Measurements from ENCODE around the gene CNRIP1.
"Not testable (repeated sequence)": the region's sequence is repeated elsewhere in the genome, so short reads cannot be mapped to it uniquely, and the experiment has no call there.

Gene CNRIP1, protein sequence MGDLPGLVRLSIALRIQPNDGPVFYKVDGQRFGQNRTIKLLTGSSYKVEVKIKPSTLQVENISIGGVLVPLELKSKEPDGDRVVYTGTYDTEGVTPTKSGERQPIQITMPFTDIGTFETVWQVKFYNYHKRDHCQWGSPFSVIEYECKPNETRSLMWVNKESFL

DNA sequence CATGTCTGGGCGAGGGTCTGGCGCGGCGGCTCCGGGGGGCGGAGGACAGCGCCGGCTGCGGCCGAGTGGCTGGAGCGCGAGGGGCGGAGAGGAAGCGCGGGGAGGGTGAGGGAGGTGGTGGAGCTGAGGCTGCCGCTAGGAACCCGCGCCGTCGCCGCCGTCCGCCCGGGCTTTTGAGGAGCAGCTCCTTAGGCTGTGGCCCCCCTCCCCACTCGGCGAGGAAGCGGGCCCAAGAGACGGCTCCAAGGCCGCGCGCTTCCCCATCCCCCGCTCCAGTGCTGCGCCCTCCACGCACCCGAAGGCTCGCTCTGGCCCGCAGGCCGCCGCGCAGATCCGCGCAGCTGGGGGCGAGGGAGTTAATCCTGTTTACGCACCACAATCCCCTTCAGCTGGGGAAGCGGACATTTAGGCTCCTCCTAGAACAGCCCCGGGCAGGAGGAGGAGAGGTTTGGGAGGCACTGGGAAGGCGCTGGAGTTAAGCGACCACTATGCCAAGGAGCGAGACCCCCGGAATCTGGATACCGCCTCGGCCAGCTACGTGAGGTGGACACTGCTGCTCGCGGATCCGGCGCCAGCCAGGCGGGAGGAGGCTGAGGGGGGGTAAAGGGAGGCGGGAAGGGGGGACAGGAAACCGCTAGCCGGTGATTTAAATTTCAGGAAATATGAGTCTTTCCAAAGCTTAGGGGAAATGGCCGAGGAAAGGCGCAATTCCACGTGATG is at the start of gene CNRIP1:
CNRIP1 (minus strand) TSS at position 552 of the 720 bp plus-strand sequence; CDS start at position 3, 549 bp downstream.
- DNase-seq (ENCODE audit: low read depth in 2 of 3, low spot score in 2 of 3) = no peak

DNA sequence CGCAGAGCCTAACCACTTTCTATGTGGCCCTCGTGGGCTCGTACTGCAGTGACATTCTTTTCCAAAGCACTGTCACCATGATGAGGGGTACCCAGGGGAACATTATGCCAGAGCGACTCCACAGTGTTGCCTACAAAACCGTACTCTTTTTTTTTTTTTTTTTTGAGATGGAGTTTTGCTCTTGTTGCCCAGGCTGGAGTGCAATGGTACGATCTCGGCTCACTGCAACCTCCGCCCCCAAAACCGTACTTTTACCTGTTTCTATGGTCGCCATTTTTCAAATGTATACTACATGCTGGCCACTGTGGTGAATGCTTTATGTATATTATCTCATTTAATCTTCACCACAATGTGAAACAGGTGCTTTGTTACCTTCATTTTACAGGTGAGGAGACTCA is 49.6 kb upstream of the CNRIP1 start:
- DNase-seq (ENCODE audit: low read depth in 2 of 3, low spot score in 2 of 3) = no peak

DNA sequence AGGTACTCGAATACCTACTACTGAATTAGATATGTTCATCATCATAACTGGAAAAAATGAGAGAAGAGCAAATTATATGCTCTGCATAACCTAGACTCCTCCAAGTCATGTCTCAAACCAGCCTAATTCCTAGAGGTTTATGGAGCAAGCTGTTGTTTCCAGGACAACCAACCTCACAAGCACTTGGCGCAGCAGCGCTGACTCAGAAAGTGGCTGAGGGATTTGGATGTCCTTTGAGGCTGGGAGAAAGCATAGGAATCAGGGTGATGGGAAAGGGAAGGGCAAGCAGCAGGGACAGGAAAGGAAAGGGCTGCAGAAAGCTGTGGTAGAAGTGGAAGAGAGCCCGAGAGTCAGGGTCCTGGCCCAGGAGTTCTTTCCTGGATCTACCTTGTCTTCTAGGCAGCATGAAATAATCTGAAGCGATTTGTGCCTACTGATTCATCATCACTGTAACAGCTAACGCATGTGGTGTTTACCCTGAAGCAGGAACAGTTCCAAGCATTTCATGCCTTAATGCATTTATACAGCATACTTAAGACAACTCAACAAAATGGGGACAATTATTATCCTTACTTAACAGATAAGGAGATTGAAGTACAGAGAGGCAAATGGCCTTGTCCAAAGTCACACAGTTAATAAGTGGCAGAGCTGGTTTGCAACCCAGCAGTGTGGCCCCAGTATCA is 49.0 kb upstream of the CNRIP1 start:
- DNase-seq (ENCODE audit: low read depth in 2 of 3, low spot score in 2 of 3) = no peak

DNA sequence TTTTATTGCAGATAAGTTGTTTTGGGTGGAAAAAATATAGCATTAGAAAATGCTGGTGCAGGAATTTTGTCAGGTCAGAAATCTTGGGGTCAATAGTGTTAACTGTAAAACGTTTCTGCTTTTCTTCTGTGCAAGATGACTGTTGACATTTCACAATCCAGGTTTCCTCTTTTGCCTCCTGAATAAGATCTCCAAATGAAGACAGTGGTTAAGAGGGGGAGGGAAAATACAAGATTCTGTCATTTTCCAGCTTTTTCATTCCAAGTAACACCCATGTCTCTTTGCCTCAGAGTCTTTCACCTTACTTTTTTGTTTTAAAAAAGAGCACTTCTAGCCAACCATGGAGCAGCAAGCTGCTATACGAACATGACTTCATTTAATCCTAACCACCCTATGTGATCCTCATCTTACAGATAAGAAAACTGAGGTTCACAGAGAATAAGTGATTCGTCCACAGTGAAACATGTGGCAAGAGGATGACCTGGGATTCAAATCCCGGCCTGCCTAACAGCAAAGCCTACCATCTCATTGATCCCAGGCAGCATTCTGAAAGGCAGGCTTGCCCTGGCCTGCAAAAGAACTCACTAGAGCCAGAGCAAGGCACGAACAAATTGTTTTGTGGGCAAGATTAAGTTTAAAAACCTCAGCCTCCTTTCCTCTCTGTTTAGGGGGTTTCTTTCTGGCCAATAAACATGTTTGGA is 48.4 kb upstream of the CNRIP1 start:
- DNase-seq (ENCODE audit: low read depth in 2 of 3, low spot score in 2 of 3) = no peak

DNA sequence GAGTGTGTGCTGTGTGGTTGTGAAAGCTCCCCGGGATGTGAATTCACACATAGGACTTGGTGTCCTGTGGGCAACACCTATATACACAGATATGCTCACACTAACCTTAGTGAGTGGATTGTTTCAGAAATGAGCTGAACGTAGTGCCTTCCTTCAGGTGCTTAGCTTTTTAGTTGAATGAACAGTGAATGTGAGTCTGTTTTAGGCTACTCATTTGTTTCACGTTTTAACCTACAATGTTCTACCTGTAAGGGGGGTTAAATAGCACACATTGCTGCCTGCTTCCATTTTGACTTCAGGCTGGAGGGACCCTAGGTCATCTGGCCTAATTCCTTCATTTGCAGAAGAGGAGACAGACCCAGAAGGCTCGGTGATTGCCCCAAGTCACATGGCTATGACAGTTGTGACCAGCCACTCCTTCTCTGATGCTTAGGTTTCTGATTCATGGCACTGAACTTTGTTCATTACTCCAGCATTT is 46.4 kb upstream of the CNRIP1 start:
- no peak for DNase-seq (ENCODE audit: low read depth in 2 of 3, low spot score in 2 of 3)

DNA sequence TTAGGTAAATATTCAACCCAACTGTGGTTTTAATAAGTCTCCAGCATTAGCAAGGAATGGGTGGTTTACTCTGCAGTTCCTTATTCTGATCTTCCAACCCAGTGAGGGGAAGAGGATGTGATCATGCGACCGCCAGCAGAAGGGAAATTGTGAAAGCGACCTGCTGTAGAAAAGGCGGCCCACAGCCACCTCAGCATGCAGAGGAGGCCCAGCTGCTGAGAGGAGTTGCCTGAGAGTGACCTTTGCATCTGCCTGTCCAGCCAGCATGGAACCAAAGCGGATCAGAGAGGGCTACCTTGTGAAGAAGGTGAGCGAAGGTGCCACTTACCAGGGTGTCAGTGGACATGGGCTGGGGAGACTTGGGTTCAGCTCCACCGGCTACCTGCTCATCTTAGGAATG is 45.3 kb upstream of the CNRIP1 start, which contains the start of gene PLEK:
PLEK (plus strand) TSS at position 196 of the 400 bp plus-strand sequence; CDS start at position 266, 70 bp downstream.
- DNase-seq (ENCODE audit: low read depth in 2 of 3, low spot score in 2 of 3) = no peak

DNA sequence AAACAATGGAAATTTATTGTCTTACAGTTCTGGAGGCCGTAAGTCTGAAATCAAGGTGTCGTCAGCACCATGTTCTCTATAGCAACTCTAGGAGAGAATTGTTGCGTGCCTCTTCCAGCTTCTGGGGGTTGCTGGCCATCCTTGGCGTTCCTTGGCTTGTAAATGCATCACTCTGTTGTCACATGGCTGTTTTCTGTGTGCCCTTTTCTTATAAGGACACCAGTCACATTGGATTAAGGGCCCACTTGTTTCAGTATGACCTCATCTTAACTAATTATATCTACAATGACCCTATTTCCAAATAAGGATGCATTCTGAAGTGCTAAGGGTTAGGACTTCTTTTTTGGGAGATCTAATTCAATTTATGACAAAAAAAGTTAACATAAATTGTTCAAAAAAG is 44.0 kb upstream of the CNRIP1 start:
- no peak for DNase-seq (ENCODE audit: low read depth in 2 of 3, low spot score in 2 of 3)

DNA sequence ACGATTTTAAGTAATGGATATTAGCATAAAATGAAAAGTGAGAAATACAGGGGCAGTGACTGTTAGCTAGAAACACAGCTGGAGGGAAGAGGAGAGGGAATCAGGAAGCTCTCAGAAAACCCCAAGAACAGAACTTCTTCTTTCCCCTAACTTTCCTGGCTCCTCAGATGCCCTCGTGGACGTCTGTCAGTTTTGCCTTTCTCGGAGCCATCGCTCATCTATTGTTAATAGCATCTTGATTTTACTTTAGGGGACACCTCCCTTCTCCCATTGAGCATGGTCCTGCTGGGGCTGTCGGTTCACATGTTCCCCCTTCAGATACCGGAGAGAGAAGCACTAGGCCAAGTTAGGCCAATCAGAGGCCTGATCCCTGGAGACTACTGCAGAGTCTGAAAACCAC is 43.0 kb upstream of the CNRIP1 start:
- no peak for DNase-seq (ENCODE audit: low read depth in 2 of 3, low spot score in 2 of 3)

DNA sequence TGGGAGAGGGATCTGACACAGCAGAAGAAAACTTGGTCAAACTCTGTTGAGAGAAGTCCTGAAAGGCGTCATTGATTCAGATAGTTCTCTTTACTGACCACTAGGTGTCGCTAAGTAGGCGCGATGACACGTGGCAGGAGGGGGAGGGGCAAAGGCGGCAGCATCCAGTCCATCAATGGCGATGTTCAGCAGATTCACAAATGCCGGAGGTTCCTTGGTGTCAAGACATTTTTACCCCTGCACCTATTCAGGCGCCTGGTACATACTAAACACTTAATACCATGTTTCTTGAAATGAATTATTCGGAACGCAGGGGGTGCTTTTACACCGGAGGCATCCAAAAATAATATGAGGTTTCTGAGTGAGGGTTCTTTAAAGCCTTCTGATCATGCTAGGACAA is 42.3 kb upstream of the CNRIP1 start:
- peak; percentile 57 to 61 (median 60) for DNase-seq (ENCODE audit: low read depth in 2 of 3, low spot score in 2 of 3)

DNA sequence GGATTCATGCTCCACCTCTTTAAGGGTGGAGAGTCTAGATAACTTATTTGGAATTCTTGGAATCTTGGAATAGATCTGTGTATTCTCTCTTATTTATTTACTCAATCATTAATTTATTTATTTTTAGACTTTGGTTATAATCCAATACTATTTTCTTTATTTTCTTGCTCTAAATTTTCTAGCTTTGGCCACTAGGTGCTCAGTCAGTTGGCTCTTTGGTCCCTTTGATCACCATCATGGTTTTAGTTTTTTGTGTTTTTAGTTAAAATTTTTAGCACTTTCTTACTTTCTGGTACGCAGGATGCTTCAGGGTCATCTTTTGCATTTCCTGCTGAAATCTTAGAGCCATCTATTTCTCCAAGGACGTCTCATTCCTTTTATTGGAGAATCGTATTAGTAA is 40.1 kb upstream of the CNRIP1 start:
- DNase-seq (ENCODE audit: low read depth in 2 of 3, low spot score in 2 of 3) = no peak

DNA sequence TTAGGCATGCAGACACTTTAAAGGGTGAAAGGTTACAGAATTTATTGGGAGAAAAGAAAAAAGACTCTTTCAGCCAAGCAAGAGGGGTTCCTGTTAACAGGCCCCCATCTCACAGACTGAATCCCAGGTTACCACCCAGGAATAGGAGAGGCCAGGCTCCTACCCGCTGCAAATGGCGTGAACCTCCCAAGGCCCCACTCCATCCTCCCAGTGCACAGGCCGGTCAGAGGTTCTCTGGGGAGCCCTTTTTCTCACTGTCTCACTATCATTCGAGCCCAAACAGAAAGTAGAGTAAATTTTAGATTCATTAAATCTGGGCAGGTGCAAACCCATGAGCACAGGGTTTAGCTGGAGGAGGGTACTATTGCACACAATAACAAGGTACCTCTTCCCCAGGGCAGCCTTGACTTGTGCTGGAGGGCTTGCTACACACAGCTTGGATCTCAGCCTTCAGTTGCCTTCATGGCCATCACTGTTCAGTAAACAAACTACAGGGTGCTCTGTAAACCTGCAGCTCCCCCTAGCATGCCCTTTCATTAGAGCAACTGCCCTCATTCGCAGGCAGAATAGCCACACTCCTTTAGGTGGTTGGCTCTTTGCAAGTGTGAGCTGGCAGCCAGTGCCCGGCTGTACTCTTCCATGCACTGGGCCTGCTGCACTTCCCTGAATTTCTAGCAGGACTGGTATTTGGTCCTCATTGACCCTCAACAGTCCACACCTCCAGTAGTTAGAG is 38.0 kb upstream of the CNRIP1 start:
- no peak for DNase-seq (ENCODE audit: low read depth in 2 of 3, low spot score in 2 of 3)

DNA sequence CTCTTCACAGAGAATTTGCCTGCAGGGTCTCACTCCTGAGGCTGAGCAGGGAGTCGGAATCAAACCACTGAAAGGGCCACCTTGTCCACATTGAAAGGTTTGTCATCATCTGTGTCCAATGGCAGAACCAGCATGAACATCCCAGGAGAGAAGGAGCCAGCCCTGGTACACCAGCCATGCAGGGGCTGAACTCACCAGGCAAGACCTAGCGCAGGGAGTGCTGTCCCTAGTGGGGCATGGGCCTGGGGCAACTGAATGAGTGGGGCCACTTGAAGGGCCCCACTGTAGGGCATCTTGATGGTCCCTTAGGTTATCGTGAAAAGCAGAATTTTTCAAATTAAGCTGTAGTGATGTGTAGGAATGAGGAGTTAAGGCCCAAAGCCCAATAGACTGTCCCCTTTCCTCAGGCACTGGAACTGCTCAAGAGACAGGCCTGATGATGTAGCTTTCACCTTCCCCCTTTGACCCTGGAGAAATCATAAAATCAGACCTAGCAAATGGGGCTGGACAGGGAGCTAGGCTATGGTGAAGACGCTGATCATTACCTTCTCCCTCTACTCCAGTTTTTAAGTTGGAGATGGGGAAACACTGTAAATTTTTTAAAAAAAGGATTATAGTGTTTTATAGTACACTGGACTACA is 37.0 kb upstream of the CNRIP1 start:
- no peak for DNase-seq (ENCODE audit: low read depth in 2 of 3, low spot score in 2 of 3)

DNA sequence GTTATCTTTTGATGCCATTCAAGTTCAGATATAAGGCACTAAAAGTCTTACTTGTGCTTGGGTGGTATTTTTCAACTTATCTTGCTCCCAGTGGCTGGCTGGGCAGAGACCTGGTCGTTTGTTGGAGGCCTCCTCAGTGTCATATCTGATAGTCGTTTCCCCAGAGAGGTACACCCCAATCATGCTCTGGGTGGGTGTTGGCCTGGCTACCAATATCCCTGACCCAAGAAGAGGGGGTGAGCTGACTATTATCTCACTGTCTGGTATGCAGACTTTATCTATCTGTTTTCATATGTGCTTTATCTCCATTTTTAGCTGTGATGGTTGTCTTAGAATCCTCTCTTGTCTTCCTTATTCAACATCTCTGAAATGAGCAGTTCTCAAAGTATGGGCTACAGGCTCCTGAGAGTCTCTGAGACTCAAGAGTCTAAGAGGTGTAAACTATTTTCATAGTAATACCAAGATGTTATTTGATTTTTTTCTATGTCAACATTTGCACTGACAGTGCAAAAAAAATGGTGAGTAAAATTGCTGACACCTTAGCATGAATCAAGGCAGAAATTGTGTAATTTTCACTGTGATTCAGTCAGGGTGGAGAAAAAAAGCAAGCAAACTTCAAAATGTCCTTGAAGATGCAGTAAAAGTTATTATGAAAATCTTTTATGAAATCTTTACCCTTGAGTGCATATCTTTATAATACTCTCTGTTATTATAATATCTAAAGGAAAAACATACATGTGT is 33.1 kb upstream of the CNRIP1 start:
- DNase-seq (ENCODE audit: low read depth in 2 of 3, low spot score in 2 of 3) = no peak

DNA sequence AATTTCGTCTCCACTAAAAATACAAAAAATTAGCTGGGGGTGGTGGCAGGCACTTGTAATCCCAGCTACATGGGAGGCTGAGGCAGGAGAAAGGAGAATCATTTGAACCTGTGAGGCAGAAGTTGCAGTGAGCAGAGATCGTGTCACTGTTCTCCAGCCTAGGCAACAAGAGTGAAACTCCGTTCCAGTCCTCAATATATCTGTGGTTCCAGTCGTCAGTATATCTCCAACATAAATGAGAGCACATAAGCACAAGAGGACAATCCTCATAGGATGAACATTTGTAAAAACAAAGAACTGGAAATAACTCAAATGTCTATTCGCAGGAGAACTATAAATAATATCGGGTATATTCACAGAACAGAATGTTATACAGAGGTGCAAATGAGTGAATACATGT is 32.2 kb upstream of the CNRIP1 start:
- no peak for DNase-seq (ENCODE audit: low read depth in 2 of 3, low spot score in 2 of 3)

DNA sequence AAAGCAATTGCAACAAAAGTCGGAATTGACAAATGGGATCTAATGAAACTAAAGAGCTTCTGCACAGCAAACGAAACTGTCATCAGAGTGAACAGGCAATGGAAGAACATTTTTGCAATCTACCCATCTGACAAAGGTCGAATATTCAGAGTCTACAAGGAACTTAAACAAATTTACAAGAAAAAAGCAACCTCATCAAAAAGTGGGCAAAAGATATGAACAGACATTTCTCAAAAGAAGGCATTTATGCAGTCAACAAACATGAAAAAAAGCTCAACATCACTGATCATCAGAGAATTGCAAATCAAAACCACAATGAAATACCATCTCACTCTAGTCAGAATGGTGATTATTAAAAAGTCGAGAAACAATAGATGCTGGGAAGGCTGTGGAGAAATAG is 29.3 kb upstream of the CNRIP1 start:
- DNase-seq (ENCODE audit: low read depth in 2 of 3, low spot score in 2 of 3) = not testable (repeated sequence)

DNA sequence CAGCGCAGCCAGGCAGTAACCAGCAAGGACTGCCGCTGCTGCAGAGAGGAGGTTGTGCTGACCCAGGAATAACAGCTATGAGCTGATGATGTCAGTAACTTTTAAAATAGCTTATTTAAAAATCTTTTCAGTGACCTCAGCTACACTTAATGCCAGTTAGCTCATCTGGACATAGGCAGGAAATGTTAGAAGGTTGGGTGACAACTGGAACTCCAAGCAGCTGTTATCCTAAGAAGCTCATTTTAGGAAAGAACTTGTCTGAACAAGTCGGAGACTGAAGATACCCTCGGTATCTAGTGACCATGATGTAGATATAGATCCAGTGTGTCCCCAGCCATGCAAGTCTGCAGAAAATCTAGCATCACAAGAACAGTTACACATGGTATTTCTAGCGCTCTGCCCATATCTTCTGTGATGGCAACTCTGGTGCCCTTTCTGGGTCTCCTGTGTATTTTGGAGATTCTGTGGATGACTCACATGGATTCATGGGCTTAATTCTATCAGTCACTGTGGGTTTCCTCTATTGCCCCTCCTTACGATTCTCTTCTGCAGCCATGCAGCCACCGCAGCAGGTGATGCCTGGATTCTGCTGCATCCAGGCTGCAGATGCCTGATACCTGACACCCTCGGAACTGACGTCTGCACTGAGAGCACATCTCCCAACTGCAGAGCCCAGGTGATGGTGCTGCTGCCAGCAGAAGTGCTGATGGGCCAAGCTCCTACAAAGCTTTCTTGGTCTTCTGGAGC is 25.6 kb upstream of the CNRIP1 start:
- DNase-seq (ENCODE audit: low read depth in 2 of 3, low spot score in 2 of 3) = no peak

DNA sequence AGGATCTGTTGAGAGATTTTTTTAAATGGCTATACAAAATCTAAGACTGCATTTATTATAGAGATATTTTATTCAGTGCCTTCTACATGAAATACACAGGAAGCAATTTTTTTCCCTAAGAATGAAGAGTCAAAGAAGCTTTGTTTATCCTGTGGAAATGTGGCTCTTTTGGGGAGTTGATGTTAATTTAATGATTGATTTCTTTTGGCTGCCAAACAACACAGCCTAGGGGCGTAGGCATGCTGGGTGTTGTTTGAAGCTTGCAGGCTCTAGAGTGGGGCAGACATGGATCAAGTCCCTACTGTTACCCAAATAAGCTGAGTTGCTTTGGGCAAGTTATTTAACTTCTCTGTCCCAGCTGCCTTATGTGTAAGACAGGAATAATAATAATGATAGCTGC is 24.3 kb upstream of the CNRIP1 start:
- no peak for DNase-seq (ENCODE audit: low read depth in 2 of 3, low spot score in 2 of 3)

DNA sequence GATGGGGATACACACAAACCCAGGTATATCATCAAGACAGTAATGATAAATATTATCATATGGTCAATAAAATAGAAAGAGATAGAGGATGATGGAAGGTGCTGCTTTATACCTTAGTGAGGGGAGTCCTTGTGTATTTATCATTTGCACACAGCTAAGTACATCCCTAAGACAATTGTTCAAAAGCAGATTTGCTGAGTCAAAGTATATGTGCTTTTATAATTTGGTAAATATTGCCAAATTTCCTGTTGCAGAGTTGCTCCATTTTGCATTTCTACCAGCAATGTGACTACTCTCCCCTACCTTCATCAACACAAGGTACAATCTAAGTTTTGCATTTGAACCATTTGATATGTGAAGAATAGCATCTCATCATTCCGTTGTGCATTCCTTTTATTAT is 22.7 kb upstream of the CNRIP1 start:
- DNase-seq (ENCODE audit: low read depth in 2 of 3, low spot score in 2 of 3) = no peak

DNA sequence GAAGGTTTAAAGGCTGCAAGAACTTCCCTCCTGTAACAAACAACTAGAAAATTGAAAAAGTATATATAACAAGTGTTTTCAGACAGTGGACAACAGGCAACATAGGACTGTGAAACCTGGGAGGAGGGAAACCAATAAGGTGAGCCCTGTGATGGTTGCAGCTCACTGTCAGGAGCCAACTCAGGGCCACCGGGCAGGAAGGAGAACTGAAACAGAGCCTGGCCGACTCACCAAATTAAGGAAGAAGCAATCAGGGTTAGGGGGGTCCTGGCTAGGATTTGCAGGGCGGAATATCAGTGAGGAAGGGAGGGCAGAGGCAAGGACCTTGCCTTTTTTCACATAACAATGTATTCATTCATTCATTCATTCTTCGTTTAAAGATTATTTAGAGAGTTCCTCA is 21.8 kb upstream of the CNRIP1 start:
- no peak for DNase-seq (ENCODE audit: low read depth in 2 of 3, low spot score in 2 of 3)
